Stomach (tissue), 9 donors: Measurements from ENCODE around the gene NR2F1-AS1. TPM values are rescaled to one million over a fixed set of nuclear protein-coding genes. Genes with fewer than 3 reads are reported as not detected.

ENCODE experiments used
- DNase-seq, 2 donors: peaks; one replicate each; pipeline versions ENCODE4 v3.0.0 to v3.0.0-alpha.2; 2013 to 2019
- H3K27ac ChIP-seq, 5 donors: fragments of 200-600 bp in 4 of 5; sonication (generic) in 4 of 5; one replicate each; pipeline ENCODE4 v1.5.1; 2013 to 2019; ENCODE audit warnings: mild to moderate bottlenecking in 1 of 5, moderate library complexity in 1 of 5
- H3K27me3 ChIP-seq, 3 donors: fragments of 200-600 bp; sonication (generic); one replicate each; pipeline ENCODE4 v1.5.1; 2017 to 2019; ENCODE audit warnings: mixed run types in 1 of 3
- H3K36me3 ChIP-seq, 4 donors: fragments of 200-600 bp; sonication (generic); 1 replicate in 3 of 4; 2 replicates in 1 of 4; pipeline ENCODE4 v1.5.1; 2016 to 2019
- H3K4me1 ChIP-seq, 4 donors: fragments of 200-600 bp; sonication (generic); one replicate each; pipeline ENCODE4 v1.5.1; 2016 to 2019
- H3K4me3 ChIP-seq, 4 donors: fragments of 200-600 bp; sonication (generic) in 3 of 4; one replicate each; pipeline ENCODE4 v1.5.1; 2016 to 2019; ENCODE audit warnings: mild to moderate bottlenecking in 1 of 4
- H3K9me3 ChIP-seq, 4 donors: fragments of 200-600 bp; sonication (generic); one replicate each; pipeline ENCODE4 v1.5.1; 2016 to 2019
- CTCF ChIP-seq, 7 experiments: fragments of 450-650 bp in 4 of 7; fragments of 200-600 bp in 3 of 7; sonication (generic) in 3 of 7; IDR thresholded peaks; one replicate each; pipeline ENCODE4 v1.5.1; 2016 to 2019; ENCODE audit warnings: antibody characterized with exemption in 7 of 7, control low read depth in 2 of 7, mild to moderate bottlenecking in 1 of 7
- EP300 ChIP-seq: sonication (generic); formaldehyde crosslinking; IDR thresholded peaks from one replicate; pipeline ENCODE4 v1.6.1; 2017; ENCODE audit warnings: antibody characterized with exemption
- POLR2A ChIP-seq, 4 donors: fragments of 450-650 bp; IDR thresholded peaks; one replicate each; pipeline ENCODE4 v1.6.1; 2016; ENCODE audit warnings: antibody characterized with exemption in 4 of 4, control low read depth in 2 of 4, mild to moderate bottlenecking in 1 of 4, moderate library complexity in 1 of 4
- POLR2AphosphoS5 ChIP-seq, 3 donors: sonication (generic); formaldehyde crosslinking; IDR thresholded peaks; one replicate each; pipeline ENCODE4 v1.6.1; 2016; ENCODE audit warnings: antibody characterized with exemption in 3 of 3
- WGBS, 5 donors: extraction: QIAGEN DNeasy Blood & Tissue Kit in 3 of 5; methylation state at CpG; one replicate each; pipeline versions ENCODE4 v1.1.5 to v1.1.7; 2013 to 2018; 5-methylcytosine and 5-hydroxymethylcytosine counted together
- intact Hi-C: fragments of 100-400 bp; cut with DNase I; formaldehyde crosslinking; loops from one replicate; pipeline ENCODE4 v1.15.1; 2023; ENCODE audit warnings: low total_unique reads
- polyA plus RNA-seq, 3 donors: library from polyadenylated mRNA; stranded (reverse); fragments of 200-250 nt; gene quantifications; one replicate each; pipeline ENCODE4 v1.2.3, GENCODE V29; 2013
- total RNA-seq, 5 donors: library from RNA; depleted of rRNA; stranded (reverse); fragments of >200 nt; gene quantifications; one replicate each; pipeline versions ENCODE4 v1.1.0 to v1.2.3, GENCODE V29; 2014 to 2016
- donor health status: healthy with polysubstance abuse.
- donor health status: Bipolar disorder and iron deficiency.
- donor health status: healthy.

NR2F1-AS1 gene
- total and polyA plus RNA-seq, 8 donors: 4.3 to 40.8 (median 14.2) TPM

GRCh38 chr5:93596676-93597490, 15.9 kb upstream of the NR2F1-AS1 start:
- Histone ChIP-seq H3K4me3 (peak overlapping the region in 1 of 4 donors; percentile 16), H3K27ac (peak overlapping the region in 3 of 5 donors; percentile 10 to 62 (median 50)), H3K9me3 (peaks cover 0 to 8% (median 0%) of the 10 kb centered on the region in 4 donors), H3K36me3 (peaks cover 0 to 22% (median 13%) of the 10 kb centered on the region in 4 donors), H3K27me3 (peaks cover 0 to 94% (median 76%) of the 10 kb centered on the region in 3 donors), H3K4me1 (peaks cover 5 to 58% (median 26%) of the 10 kb centered on the region in 4 donors)
- TF ChIP-seq POLR2AphosphoS5 (IDR thresholded peaks at IDR 0.05): no peak
- TF ChIP-seq POLR2A (IDR thresholded peaks at IDR 0.05): no peak
- TF ChIP-seq EP300: no peak
- no peak for TF ChIP-seq CTCF (IDR thresholded peaks at IDR 0.05)
- intact Hi-C loops: no loop called here
- peak in 1 of 2 donors; percentile 43 for DNase-seq
- 23 to 57% (median 25%) methylated on average over 31 to 40 of the region's 40 CpGs for WGBS, 5 donors

GRCh38 chr5:93596310-93596675, 15.3 kb upstream of the NR2F1-AS1 start:
- H3K27me3 ChIP-seq: peaks cover 0 to 93% (median 71%) of the 10 kb centered on the region in 3 donors
- no peak for TF ChIP-seq POLR2A (IDR thresholded peaks at IDR 0.05)
- TF ChIP-seq CTCF (IDR thresholded peaks at IDR 0.05): no peak
- TF ChIP-seq POLR2AphosphoS5 (IDR thresholded peaks at IDR 0.05): no peak
- no peak for DNase-seq
- peak overlapping the region in 2 of 5 donors; percentile 50 to 62 for H3K27ac ChIP-seq
- intact Hi-C loops: no loop called here
- WGBS, 5 donors: 29 to 49% (median 44%) methylated on average over 9 to 14 of the region's 14 CpGs
- peaks cover 5 to 54% (median 29%) of the 10 kb centered on the region in 4 donors for H3K4me1 ChIP-seq
- no peak overlapping the region for H3K4me3 ChIP-seq
- H3K9me3 ChIP-seq: peaks cover 0 to 8% (median 0%) of the 10 kb centered on the region in 4 donors
- H3K36me3 ChIP-seq: peaks cover 0 to 22% (median 13%) of the 10 kb centered on the region in 4 donors

GRCh38 chr5:93595420-93596147, 14.6 kb upstream of the NR2F1-AS1 start:
- DNase-seq: no peak
- intact Hi-C loops: no loop called here
- no peak for TF ChIP-seq CTCF (IDR thresholded peaks at IDR 0.05)
- TF ChIP-seq POLR2A (IDR thresholded peaks at IDR 0.05): no peak
- TF ChIP-seq POLR2AphosphoS5 (IDR thresholded peaks at IDR 0.05): no peak
- no peak for TF ChIP-seq EP300

More at GRCh38 chr5:93595420-93596147, 14.6 kb upstream of the NR2F1-AS1 start:
- Histone ChIP-seq H3K4me1 (peaks cover 5 to 61% (median 30%) of the 10 kb centered on the region in 4 donors), H3K9me3 (peaks cover 0 to 8% (median 0%) of the 10 kb centered on the region in 4 donors), H3K36me3 (peaks cover 0 to 22% (median 13%) of the 10 kb centered on the region in 4 donors), H3K27me3 (peaks cover 0 to 88% (median 63%) of the 10 kb centered on the region in 3 donors), H3K4me3 (no peak overlapping the region), H3K27ac (peak overlapping the region in 3 of 5 donors; percentile 20 to 62 (median 52))
- 37 to 75% (median 58%) methylated on average over 25 to 29 of the region's 29 CpGs for WGBS, 5 donors
